Panc1 (cell line): ENCODE results near the gene SND1. TPM values are rescaled to one million over a fixed set of nuclear protein-coding genes. Genes with fewer than 3 reads are reported as not detected.

Experiments used
- ATAC-seq: fragments of 200-7000 bp; cut with Tn5 transposase; 2 replicates; pipeline ENCODE4 v1.9.1; 2020; ENCODE audit warnings: mild to moderate bottlenecking, moderate library complexity
- BruUV-seq: library from RNA; stranded (reverse); fragments of 400-500 nt; replicated peaks from 2 replicates; lab custom pipeline; 2021; lab: Mats Ljungman, UMichigan
- CTCF ChIA-PET: fragments of 300-600 bp; sonication (Branson Sonifier 250); formaldehyde crosslinking; loops from one replicate; lab custom pipeline; 2022; ENCODE audit warnings: antibody characterized with exemption; lab: Charles Lee
- POLR2A ChIA-PET: fragments of 300-600 bp; sonication (Branson Sonifier 250); formaldehyde crosslinking; loops from one replicate; lab custom pipeline; 2022; ENCODE audit warnings: antibody characterized with exemption; lab: Charles Lee
- DNase-seq: peaks from one replicate; pipeline ENCODE4 v3.0.0-alpha.2; 2010; ENCODE audit warnings: low read depth, low spot score
- H3K27ac ChIP-seq: 2 replicates; pipeline ENCODE4 v1.5.1; 2011; ENCODE audit warnings: mild to moderate bottlenecking, low read length, inconsistent platforms
- H3K27me3 ChIP-seq: fragments of 200-500 bp; sonication (Bioruptor generic); 2 replicates; pipeline ENCODE4 v1.6.0; 2014; ENCODE audit warnings: low read length, inconsistent platforms; ENCODE audit not compliant: control insufficient read depth, insufficient read depth
- H3K36me3 ChIP-seq: fragments of 200-500 bp; sonication (Bioruptor generic); 2 replicates; pipeline ENCODE4 v1.5.1; 2014; ENCODE audit warnings: inconsistent platforms, mild to moderate bottlenecking, low read length, moderate library complexity; ENCODE audit not compliant: control insufficient read depth, insufficient read depth
- H3K4me1 ChIP-seq: 2 replicates; pipeline ENCODE4 v1.5.1; 2011; ENCODE audit warnings: inconsistent platforms, mild to moderate bottlenecking, low read length, moderate library complexity; ENCODE audit not compliant: control insufficient read depth, insufficient read depth
- H3K4me3 ChIP-seq, 2 experiments: 2 replicates each; pipeline ENCODE4 v1.5.1; 2011 to 2012; ENCODE audit warnings: low read depth in 2 of 2, low read length in 2 of 2, mild to moderate bottlenecking in 2 of 2, inconsistent platforms in 1 of 2, moderate library complexity in 1 of 2
- H3K9me3 ChIP-seq: fragments of 200-500 bp; sonication (Bioruptor generic); 2 replicates; pipeline ENCODE4 v1.5.1; 2014; ENCODE audit warnings: low read depth, mild to moderate bottlenecking, inconsistent platforms, low read length, moderate library complexity; ENCODE audit not compliant: control insufficient read depth, insufficient read depth
- CTCF ChIP-seq: fragments of 450-650 bp; IDR thresholded peaks from 2 replicates; pipeline ENCODE4 v1.5.1; 2017; ENCODE audit warnings: mild to moderate bottlenecking
- POLR2AphosphoS5 ChIP-seq: IDR thresholded peaks from 2 replicates; pipeline ENCODE4 v1.6.1; 2012; ENCODE audit warnings: mild to moderate bottlenecking, low read depth, low read length, moderate library complexity
- SIN3A ChIP-seq: IDR thresholded peaks from 2 replicates; pipeline ENCODE4 v1.6.1; 2012; ENCODE audit warnings: low read depth, mild to moderate bottlenecking, low read length, moderate library complexity, borderline replicate concordance; ENCODE audit not compliant: insufficient read depth
- TCF7L2 ChIP-seq: IDR thresholded peaks from 2 replicates; pipeline ENCODE4 v1.6.1; 2011; ENCODE audit warnings: mild to moderate bottlenecking, low read depth, low read length, inconsistent platforms
- in situ Hi-C: cut with HindIII; loops from 2 replicates; pipeline ENCODE4 v1.10.0; 2016; ENCODE audit warnings: low sequenced_read_pairs, low pct_unique_long_range_greater_than_20kb
- intact Hi-C: fragments of 100-400 bp; cut with micrococcal nuclease; formaldehyde crosslinking; loops from one replicate; pipeline ENCODE4 v1.10.0; 2022; ENCODE audit not compliant: unreplicated experiment
- total RNA-seq: library from RNA; stranded (reverse); gene quantifications from one replicate; pipeline ENCODE4 v1.2.1, GENCODE V29; 2021; ENCODE audit not compliant: unreplicated experiment
- TF ChIP-seq, protein P1 (sequence below), 2 experiments: IDR thresholded peaks; 2 replicates each; pipeline ENCODE4 v1.6.1; 2011 to 2012; ENCODE audit warnings: low read depth in 2 of 2, control low read depth in 1 of 2, low read length in 1 of 2, mild to moderate bottlenecking in 1 of 2, moderate library complexity in 1 of 2; ENCODE audit not compliant: insufficient read depth in 1 of 2

Gene SND1
- total RNA-seq, 1 experiment from 2014 or later: 176 TPM

- in situ Hi-C loops (no loop called here), intact Hi-C loops (no loop called here)
- Histone ChIP-seq H3K4me1 (peaks cover 3% of the 10 kb centered on the region), H3K9me3 (no peaks in the 10 kb centered on the region), H3K36me3 (no peaks in the 10 kb centered on the region), H3K27ac (no peak overlapping the region), H3K4me3 (no peak overlapping the region), H3K27me3 (peaks cover 33% of the 10 kb centered on the region)
- ChIA-PET CTCF (no interaction called here), POLR2A (no interaction called here)
- TF ChIP-seq TCF7L2 (no peak), SIN3A (no peak), CTCF (no peak), POLR2AphosphoS5 (no peak)
- TF ChIP-seq, protein P1, sequence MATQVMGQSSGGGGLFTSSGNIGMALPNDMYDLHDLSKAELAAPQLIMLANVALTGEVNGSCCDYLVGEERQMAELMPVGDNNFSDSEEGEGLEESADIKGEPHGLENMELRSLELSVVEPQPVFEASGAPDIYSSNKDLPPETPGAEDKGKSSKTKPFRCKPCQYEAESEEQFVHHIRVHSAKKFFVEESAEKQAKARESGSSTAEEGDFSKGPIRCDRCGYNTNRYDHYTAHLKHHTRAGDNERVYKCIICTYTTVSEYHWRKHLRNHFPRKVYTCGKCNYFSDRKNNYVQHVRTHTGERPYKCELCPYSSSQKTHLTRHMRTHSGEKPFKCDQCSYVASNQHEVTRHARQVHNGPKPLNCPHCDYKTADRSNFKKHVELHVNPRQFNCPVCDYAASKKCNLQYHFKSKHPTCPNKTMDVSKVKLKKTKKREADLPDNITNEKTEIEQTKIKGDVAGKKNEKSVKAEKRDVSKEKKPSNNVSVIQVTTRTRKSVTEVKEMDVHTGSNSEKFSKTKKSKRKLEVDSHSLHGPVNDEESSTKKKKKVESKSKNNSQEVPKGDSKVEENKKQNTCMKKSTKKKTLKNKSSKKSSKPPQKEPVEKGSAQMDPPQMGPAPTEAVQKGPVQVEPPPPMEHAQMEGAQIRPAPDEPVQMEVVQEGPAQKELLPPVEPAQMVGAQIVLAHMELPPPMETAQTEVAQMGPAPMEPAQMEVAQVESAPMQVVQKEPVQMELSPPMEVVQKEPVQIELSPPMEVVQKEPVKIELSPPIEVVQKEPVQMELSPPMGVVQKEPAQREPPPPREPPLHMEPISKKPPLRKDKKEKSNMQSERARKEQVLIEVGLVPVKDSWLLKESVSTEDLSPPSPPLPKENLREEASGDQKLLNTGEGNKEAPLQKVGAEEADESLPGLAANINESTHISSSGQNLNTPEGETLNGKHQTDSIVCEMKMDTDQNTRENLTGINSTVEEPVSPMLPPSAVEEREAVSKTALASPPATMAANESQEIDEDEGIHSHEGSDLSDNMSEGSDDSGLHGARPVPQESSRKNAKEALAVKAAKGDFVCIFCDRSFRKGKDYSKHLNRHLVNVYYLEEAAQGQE (IDR thresholded peaks at IDR 0.05; ENCODE audit: insufficient read depth in 1 of 2, low read depth in 2 of 2, low read length in 1 of 2): no peak
- ATAC-seq (no peak), DNase-seq (no peak)
- BruUV-seq: no TSS peak
Observed at GRCh38 chr7:128131731-128132130, 479.7 kb downstream of the SND1 start.

- Histone ChIP-seq H3K27me3 (peaks cover 28% of the 10 kb centered on the region), H3K4me1 (peaks cover 3% of the 10 kb centered on the region), H3K4me3 (no peak overlapping the region), H3K27ac (no peak overlapping the region), H3K36me3 (no peaks in the 10 kb centered on the region), H3K9me3 (no peaks in the 10 kb centered on the region)
- ATAC-seq (no peak), DNase-seq (no peak)
- BruUV-seq: no TSS peak
- in situ Hi-C loops: no loop called here
- no peak for TF ChIP-seq CTCF
- no peak for TF ChIP-seq TCF7L2
- ChIA-PET CTCF (no interaction called here), POLR2A (no interaction called here)
- intact Hi-C loops: no loop called here
Observed at GRCh38 chr7:128132426-128133069, 480.6 kb downstream of the SND1 start.
